B cell (primary cell): ENCODE results near the gene PRUNE2. TPM values are rescaled to one million over a fixed set of nuclear protein-coding genes. Genes with fewer than 3 reads are reported as not detected.

ENCODE experiments used
- ATAC-seq: fragments of 200-7000 bp; cut with Tn5 transposase; one replicate; pipeline ENCODE4 v1.10.0; 2021; ENCODE audit warnings: low read depth, mild to moderate bottlenecking, moderate number of reproducible peaks, moderate library complexity
- CTCF ChIA-PET: fragments of 350-600 bp; sonication (Branson Sonifier 250); formaldehyde crosslinking; loops from one replicate; lab custom pipeline; 2021; ENCODE audit warnings: antibody characterized with exemption, inconsistent platforms; lab: Charles Lee
- POLR2A ChIA-PET: fragments of 350-600 bp; sonication (Branson Sonifier 250); formaldehyde crosslinking; loops from one replicate; lab custom pipeline; 2021; ENCODE audit warnings: antibody characterized with exemption; lab: Charles Lee
- DNase-seq: peaks from one replicate; pipeline ENCODE4 v3.0.0; 2013
- H2AFZ ChIP-seq: 2 replicates; pipeline ENCODE4 v1.6.1; 2012; ENCODE audit warnings: mild to moderate bottlenecking, low read depth, low read length; ENCODE audit not compliant: insufficient read depth, poor library complexity, severe bottlenecking
- H3K27ac ChIP-seq, 2 donors: 1 replicate in 1 of 2; 2 replicates in 1 of 2; pipeline ENCODE4 v1.5.1; 2012 to 2013; ENCODE audit warnings: low read length in 2 of 2, mild to moderate bottlenecking in 2 of 2, moderate library complexity in 1 of 2
- H3K27me3 ChIP-seq, 4 experiments: fragments of 200-600 bp in 1 of 4; sonication (generic) in 1 of 4; replicated peaks in 1 of 4; 1 replicate in 2 of 4; 2 replicates in 2 of 4; pipeline versions ENCODE4 v1.6.1 to v1.7.0; 2013 to 2016; ENCODE audit warnings: low read length in 3 of 4, mild to moderate bottlenecking in 2 of 4, mixed read lengths in 1 of 4, moderate library complexity in 1 of 4; ENCODE audit not compliant: insufficient read depth in 4 of 4, control insufficient read depth in 3 of 4; ENCODE audit errors: control extremely low read depth in 1 of 4
- H3K36me3 ChIP-seq, 2 experiments: replicated peaks in 1 of 2; 1 replicate in 1 of 2; 2 replicates in 1 of 2; pipeline versions ENCODE4 v1.6.1 to v1.7.1; 2013; ENCODE audit warnings: low read length in 1 of 2; ENCODE audit not compliant: insufficient read depth in 2 of 2, control insufficient read depth in 1 of 2; ENCODE audit errors: control extremely low read depth in 1 of 2, extremely low read depth in 1 of 2
- H3K4me1 ChIP-seq, 2 donors: fragments of 200-600 bp in 1 of 2; sonication (generic) in 1 of 2; 1 replicate in 1 of 2; 2 replicates in 1 of 2; pipeline versions ENCODE4 v1.5.1 to v1.6.1; 2013 to 2017; ENCODE audit warnings: low read length in 2 of 2; ENCODE audit not compliant: control insufficient read depth in 2 of 2, insufficient read depth in 2 of 2
- H3K4me2 ChIP-seq: replicated peaks from 2 replicates; pipeline ENCODE3; 2012; ENCODE audit warnings: mild to moderate bottlenecking, low read depth, low read length; ENCODE audit not compliant: poor library complexity, severe bottlenecking
- H3K4me3 ChIP-seq, 5 experiments: fragments of 200-600 bp in 1 of 5; sonication (generic) in 1 of 5; 1 replicate in 3 of 5; 2 replicates in 2 of 5; pipeline versions ENCODE4 v1.5.1 to v1.7.0; 2011 to 2016; ENCODE audit warnings: low read length in 4 of 5, mild to moderate bottlenecking in 4 of 5, low read depth in 2 of 5, control low read depth in 1 of 5, moderate library complexity in 1 of 5; ENCODE audit not compliant: insufficient read depth in 1 of 5; ENCODE audit errors: control extremely low read depth in 1 of 5, extremely low read depth in 1 of 5
- H3K79me2 ChIP-seq: fragments of 200-600 bp; sonication (generic); one replicate; pipeline ENCODE4 v1.6.0; 2016; ENCODE audit warnings: low read length; ENCODE audit not compliant: control insufficient read depth, insufficient read depth
- H3K9ac ChIP-seq: fragments of 200-600 bp; sonication (generic); 2 replicates; pipeline ENCODE4 v1.6.1; 2017; ENCODE audit warnings: mild to moderate bottlenecking, low read length, moderate library complexity
- H3K9me3 ChIP-seq, 3 donors: one replicate each; pipeline versions ENCODE4 v1.6.1 to v1.7.1; 2013; ENCODE audit warnings: low read length in 2 of 3; ENCODE audit not compliant: control insufficient read depth in 2 of 3, insufficient read depth in 1 of 3; ENCODE audit errors: control extremely low read depth in 1 of 3
- H4K20me1 ChIP-seq: 2 replicates; pipeline ENCODE4 v1.6.0; 2012; ENCODE audit warnings: mild to moderate bottlenecking, low read length; ENCODE audit not compliant: insufficient read depth, control insufficient read depth, poor library complexity, severe bottlenecking
- H3K27ac Mint-ChIP-seq: one replicate; pipeline ENCODE4 v1.8.0; 2021; ENCODE audit warnings: mixed read lengths
- H3K27me3 Mint-ChIP-seq: one replicate; pipeline ENCODE4 v1.8.0; 2021; ENCODE audit warnings: mixed read lengths
- H3K4me1 Mint-ChIP-seq: one replicate; pipeline ENCODE4 v1.8.0; 2021; ENCODE audit warnings: mixed read lengths
- H3K4me3 Mint-ChIP-seq: one replicate; pipeline ENCODE4 v1.8.0; 2021; ENCODE audit warnings: mixed read lengths
- H3K9me3 Mint-ChIP-seq: one replicate; pipeline ENCODE4 v1.8.0; 2022; ENCODE audit warnings: mixed read lengths; ENCODE audit not compliant: insufficient read depth
- EZH2 ChIP-seq: IDR thresholded peaks from 2 replicates; pipeline ENCODE4 v1.6.1; 2012; ENCODE audit warnings: borderline replicate concordance, low read depth, mild to moderate bottlenecking, moderate library complexity, low read length; ENCODE audit not compliant: insufficient read depth, poor library complexity, severe bottlenecking
- WGBS: methylation state at CpG from one replicate; pipeline ENCODE4 v1.1.5; 2013; ENCODE audit warnings: missing lambda C conversion rate; ENCODE audit not compliant: insufficient coverage; 5-methylcytosine and 5-hydroxymethylcytosine counted together
- intact Hi-C: fragments of 100-400 bp; cut with micrococcal nuclease; formaldehyde crosslinking; loops from one replicate; pipeline ENCODE4 v1.10.0; 2022
- polyA plus RNA-seq: library from polyadenylated mRNA; depleted of rRNA; stranded (reverse); fragments of >200 nt; gene quantifications from 2 replicates; pipeline ENCODE4 v1.2.3, GENCODE V29; 2012
- total RNA-seq, 2 donors: library from RNA; stranded (reverse); fragments of 120-200 nt in 1 of 2; gene quantifications; 1 replicate in 1 of 2; 2 replicates in 1 of 2; pipeline versions ENCODE4 v1.2.3 to v1.2.4, GENCODE V29; 2013 to 2022
- TF ChIP-seq, protein P1 (sequence below): fragments of 200-600 bp; IDR thresholded peaks from one replicate; pipeline ENCODE4 v1.8.0; 2022; ENCODE audit warnings: antibody characterized with exemption, mild to moderate bottlenecking

PRUNE2 gene
- total and polyA plus RNA-seq, 2 donors (not counting 1 experiment from before 2014, with no cell fraction given) = 0.12 TPM; not detected in 1

DNA sequence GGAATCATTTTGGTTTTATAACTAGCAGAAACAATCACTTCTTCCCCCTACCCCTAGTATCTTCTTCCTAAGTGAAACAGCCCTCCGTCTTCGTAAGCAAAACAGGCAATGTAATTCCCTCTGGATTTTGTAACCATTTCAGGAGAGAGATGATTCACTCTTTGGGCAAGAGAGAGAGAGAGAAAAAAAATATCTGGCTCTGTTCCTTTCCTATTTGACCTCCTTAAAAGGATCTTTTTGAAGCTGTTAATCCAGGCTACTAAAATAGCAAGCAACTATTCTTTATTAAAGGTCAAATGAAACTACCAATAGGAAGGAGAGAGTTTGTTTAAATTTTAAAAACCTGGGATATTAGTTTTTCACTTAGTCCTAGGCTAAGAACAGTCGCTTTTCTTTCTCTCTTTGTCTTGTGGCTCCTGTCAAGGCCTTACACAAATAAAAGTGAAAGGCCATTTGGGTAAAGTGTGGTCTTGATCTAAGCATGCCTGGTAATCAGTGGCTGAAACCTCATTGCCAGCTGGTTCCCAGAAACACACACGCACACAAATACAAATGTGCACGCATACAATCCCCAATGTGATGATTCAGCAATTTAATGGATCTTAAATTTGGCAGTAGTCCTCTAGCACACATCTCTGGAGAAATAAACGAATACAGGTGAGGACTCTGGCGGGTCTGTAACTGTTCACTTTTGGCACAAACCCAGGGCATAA is 70.2 kb downstream of the PRUNE2 start:
- Mint-ChIP-seq H3K9me3 (no peaks in the 10 kb centered on the region), H3K27ac (no peak overlapping the region), H3K4me1 (no peaks in the 10 kb centered on the region), H3K4me3 (no peak overlapping the region), H3K27me3 (peaks cover 3% of the 10 kb centered on the region)
- 54% methylated on average over 2 of the region's 7 CpGs for WGBS
- Histone ChIP-seq H2AFZ (no peak overlapping the region), H3K4me3 (no peak overlapping the region), H3K4me2 (no peak overlapping the region), H3K9me3 (no peaks in the 10 kb centered on the region), H4K20me1 (no peaks in the 10 kb centered on the region), H3K27ac (no peak overlapping the region), H3K36me3 (no peaks in the 10 kb centered on the region), H3K9ac (no peak overlapping the region), H3K27me3 (no peaks in the 10 kb centered on the region), H3K4me1 (no peaks in the 10 kb centered on the region), H3K79me2 (no peaks in the 10 kb centered on the region)
- no peak for TF ChIP-seq EZH2
- TF ChIP-seq, protein P1, sequence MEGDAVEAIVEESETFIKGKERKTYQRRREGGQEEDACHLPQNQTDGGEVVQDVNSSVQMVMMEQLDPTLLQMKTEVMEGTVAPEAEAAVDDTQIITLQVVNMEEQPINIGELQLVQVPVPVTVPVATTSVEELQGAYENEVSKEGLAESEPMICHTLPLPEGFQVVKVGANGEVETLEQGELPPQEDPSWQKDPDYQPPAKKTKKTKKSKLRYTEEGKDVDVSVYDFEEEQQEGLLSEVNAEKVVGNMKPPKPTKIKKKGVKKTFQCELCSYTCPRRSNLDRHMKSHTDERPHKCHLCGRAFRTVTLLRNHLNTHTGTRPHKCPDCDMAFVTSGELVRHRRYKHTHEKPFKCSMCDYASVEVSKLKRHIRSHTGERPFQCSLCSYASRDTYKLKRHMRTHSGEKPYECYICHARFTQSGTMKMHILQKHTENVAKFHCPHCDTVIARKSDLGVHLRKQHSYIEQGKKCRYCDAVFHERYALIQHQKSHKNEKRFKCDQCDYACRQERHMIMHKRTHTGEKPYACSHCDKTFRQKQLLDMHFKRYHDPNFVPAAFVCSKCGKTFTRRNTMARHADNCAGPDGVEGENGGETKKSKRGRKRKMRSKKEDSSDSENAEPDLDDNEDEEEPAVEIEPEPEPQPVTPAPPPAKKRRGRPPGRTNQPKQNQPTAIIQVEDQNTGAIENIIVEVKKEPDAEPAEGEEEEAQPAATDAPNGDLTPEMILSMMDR = no peak
- POLR2A ChIA-PET = no interaction called here
- CTCF ChIA-PET = no interaction called here
- ATAC-seq (no peak), DNase-seq (no peak)
- intact Hi-C loops = no loop called here

GRCh38 chr9:76828447-76828846 is 77.5 kb downstream of the PRUNE2 start:
- no peaks in the 10 kb centered on the region for H3K4me1 Mint-ChIP-seq
- no peak for ATAC-seq
- intact Hi-C loops = no loop called here
- H3K4me3 Mint-ChIP-seq = no peak overlapping the region
- H3K9me3 Mint-ChIP-seq = no peaks in the 10 kb centered on the region
- H3K4me2 ChIP-seq = no peak overlapping the region
- H2AFZ ChIP-seq = no peak overlapping the region
- no peak overlapping the region for H3K27ac ChIP-seq
- 59% methylated on average over 3 of the region's 3 CpGs for WGBS
- H3K36me3 ChIP-seq = no peaks in the 10 kb centered on the region
- H3K27me3 Mint-ChIP-seq = peaks cover 9% of the 10 kb centered on the region
- CTCF ChIA-PET = no interaction called here
- no peak overlapping the region for H3K9ac ChIP-seq
- peaks cover 0 to 7% (median 0%) of the 10 kb centered on the region in 4 experiments for H3K27me3 ChIP-seq
- no peak overlapping the region for H3K4me3 ChIP-seq
- no peaks in the 10 kb centered on the region for H3K4me1 ChIP-seq
- no peak overlapping the region for H3K27ac Mint-ChIP-seq
- POLR2A ChIA-PET = no interaction called here
- DNase-seq = no peak
- no peaks in the 10 kb centered on the region for H3K9me3 ChIP-seq
- H3K79me2 ChIP-seq = no peaks in the 10 kb centered on the region
- TF ChIP-seq EZH2 = no peak
- TF ChIP-seq, protein P1 = no peak
- no peaks in the 10 kb centered on the region for H4K20me1 ChIP-seq
